ENCODE results near the gene KHDRBS1.
A peak's percentile ranks its signal among the peaks of the same experiment; 100 is the strongest.
"Not testable (repeated sequence)": the region's sequence is repeated elsewhere in the genome, so short reads cannot be mapped to it uniquely, and the experiment has no call there.

Gene KHDRBS1

DNA sequence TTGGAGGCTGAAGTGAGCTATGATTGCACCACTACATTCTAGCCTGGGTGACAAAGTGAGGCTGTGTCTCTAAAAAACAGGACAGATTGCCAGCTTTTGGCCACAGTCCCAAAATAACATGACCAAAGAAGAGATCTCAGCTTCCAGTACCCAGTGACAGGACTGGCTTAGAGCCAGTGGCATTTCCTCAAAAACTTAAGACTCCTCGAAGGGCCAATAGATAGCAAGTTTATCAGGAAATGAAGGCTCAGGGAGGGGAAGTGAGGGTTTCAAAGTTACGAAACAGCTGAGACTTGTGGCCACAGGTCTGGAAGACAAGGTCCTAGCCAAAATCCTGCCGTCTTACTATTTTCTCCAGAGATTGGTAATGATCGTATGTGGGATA lies 52.8 kb downstream of the KHDRBS1 start:
- DNase-seq = no peak

GRCh38 chr1:32068957-32069588 lies 55.4 kb downstream of the KHDRBS1 start:
- no peak for DNase-seq

DNA sequence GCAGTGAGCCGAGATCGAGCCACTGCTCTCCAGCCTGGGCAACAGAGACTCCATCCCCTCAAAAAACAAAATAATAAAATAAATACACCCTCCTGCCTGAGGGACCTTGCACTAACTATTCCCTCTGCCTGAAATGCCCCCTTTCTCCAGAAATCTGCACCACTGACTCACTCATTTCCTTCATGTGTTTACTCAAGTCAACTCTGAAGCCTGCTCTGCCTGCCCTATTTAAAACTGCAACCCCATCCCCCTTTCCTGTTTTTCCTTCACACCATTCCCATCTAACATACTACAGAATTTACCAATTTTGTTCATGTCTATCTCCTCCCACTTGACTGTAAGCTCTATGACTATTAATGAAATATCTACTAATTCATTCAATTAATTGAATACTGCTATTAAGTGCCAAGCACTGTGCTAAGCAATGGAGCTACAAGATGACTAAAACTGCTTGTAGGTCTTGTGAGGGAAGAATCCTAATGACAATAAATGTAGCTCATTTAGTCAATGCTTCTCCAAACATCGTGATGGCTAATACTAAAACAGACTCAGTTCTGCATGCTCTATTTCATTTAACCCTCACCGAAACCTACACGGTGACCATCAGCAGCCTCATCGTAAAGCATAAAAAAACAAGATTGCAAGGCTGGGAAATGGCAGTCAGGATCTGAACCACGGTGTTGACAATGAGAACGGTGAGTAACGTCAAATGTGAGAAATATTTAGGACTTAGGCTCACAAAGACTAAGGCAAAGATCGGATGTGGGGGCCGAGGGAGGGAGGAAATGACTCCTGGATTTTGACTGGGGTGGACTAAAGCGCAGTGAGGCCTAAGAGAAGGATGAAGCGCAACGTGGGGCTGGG lies 58.3 kb downstream of the KHDRBS1 start:
- DNase-seq = no peak

GRCh38 chr1:32072622-32073298 lies 59.1 kb downstream of the KHDRBS1 start, which contains the start of gene TMEM39B:
Gene TMEM39B, plus strand, starts transcription at chr1:32072939. Its CDS starts 109 bp downstream, at chr1:32073048.
- peak; percentile 91 to 93 for DNase-seq

- no peak for DNase-seq
Measured at GRCh38 chr1:32073299-32074229, 59.9 kb downstream of the KHDRBS1 start.

- DNase-seq = no peak
Measured at GRCh38 chr1:32074841-32075240, 61.2 kb downstream of the KHDRBS1 start.

DNA sequence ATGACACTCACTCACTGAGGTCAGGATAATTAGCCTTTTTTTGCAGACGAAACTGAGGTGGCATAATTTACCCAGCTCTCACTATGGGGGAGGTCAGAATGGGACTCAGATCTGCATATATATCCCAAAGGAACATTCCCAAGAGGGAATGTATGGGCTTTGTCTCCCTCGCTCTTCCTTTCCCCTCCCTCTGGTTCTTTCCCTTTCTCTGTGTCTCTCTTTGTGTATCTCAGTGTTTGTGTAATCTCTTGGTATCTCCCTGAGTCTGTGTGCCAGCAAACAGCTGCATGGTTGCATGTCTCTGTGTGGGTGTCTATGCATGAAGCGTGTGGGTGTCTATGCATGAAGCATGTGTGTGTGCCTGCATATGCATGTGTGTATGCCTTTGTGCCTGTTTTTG lies 63.8 kb downstream of the KHDRBS1 start:
- no peak for DNase-seq

DNA sequence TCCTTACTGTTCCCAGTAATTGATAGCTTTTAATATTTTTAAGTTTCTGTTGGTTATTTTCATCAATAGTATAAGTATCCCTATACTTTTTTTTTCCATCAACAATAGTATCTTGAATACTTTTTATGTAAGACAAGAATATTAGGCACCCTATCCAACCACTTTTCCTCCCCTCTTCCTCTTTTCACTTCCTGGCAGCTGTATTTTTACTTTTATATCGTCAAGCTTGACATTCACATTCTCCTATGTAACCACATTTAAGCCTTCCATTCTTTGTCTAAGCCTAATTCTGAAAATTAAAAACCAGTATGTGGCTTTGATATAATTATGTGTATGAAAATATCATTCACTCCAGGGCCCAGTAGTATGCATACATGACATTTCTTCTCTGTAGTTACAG lies 68.4 kb downstream of the KHDRBS1 start:
- no peak for DNase-seq

GRCh38 chr1:32086381-32086780 lies 72.7 kb downstream of the KHDRBS1 start:
- not testable (repeated sequence) for DNase-seq

DNA sequence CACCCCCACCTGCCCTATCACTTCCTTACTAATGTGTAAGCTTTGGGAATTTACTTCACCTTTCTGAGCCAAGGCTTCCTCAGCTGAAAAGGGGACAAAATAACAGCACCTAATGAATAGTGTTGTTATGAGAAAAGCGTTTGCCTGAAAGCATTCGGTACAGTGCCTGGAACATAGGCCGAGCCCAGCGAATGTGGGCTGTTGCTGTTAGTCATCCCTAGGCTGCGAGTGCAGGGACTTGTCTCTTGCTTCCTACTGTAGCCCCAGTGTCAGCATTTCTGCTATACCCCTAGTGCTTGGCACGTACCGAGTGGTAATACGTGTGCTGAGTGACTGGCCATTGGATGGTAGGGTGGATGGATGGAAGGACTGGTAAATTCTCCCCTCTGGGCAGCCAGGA lies 77.5 kb downstream of the KHDRBS1 start:
- no peak for DNase-seq

- no peak for DNase-seq
Measured at GRCh38 chr1:32091591-32091990, 77.9 kb downstream of the KHDRBS1 start.

Data from stimulated activated CD4-positive, alpha-beta T cell treated with anti-CD3 and anti-CD28 coated beads, Interleukin-2, amount 100 ng/mL, for 24 hours (primary cell).